ENCODE data around the gene PCAT7.
A peak's percentile ranks its signal among the peaks of the same experiment; 100 is the strongest.

The PCAT7 gene

GRCh38 chr9:94603259-94604160 lies 48.6 kb downstream of the PCAT7 start:
- DNase-seq (ENCODE audit: low read depth in 3 of 3): peak; percentile 57 to 62 (median 59)

DNA sequence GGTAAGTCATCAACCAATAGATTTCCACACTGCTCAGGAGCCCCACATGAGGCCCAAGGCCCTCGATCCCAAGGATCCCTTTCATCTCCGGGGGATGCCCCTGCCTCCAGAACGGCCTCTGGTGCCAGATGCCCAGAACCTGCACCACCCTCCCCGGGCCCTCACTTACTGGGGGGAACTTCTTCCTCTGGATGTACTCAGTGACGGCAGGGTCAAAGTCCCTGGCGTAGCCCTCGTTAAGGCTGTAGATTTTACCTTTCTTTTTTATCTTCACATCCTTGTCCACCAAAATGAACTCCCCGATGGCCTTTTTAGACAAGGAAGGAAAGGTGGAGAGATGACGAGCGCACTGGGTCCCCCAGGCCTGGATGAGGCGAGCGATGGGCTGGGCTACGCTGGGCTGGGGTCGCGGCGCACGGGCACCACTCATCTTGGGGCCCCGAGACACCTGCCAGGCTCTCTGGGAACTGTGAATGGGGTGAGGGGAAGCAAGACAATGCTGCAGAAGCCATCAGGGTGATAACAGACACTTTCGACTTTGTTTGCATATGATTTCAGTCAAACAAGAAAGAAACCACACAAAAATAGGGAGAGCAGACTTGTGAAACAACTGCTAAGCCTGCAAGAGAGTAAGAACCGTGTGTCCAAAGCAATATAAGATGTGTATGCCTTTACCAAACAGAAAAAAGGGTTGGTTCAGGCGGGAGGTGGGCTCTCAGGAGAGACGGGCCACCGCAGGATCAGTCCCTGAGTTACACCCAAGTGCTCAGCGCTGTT lies 52.0 kb downstream of the PCAT7 start:
- DNase-seq (ENCODE audit: low read depth in 3 of 3): no peak

- DNase-seq (ENCODE audit: low read depth in 3 of 3): no peak
Observed at GRCh38 chr9:94607423-94607691, 52.5 kb downstream of the PCAT7 start.

- no peak for DNase-seq (ENCODE audit: low read depth in 3 of 3)
Observed at GRCh38 chr9:94610181-94610606, 55.3 kb downstream of the PCAT7 start.

DNA sequence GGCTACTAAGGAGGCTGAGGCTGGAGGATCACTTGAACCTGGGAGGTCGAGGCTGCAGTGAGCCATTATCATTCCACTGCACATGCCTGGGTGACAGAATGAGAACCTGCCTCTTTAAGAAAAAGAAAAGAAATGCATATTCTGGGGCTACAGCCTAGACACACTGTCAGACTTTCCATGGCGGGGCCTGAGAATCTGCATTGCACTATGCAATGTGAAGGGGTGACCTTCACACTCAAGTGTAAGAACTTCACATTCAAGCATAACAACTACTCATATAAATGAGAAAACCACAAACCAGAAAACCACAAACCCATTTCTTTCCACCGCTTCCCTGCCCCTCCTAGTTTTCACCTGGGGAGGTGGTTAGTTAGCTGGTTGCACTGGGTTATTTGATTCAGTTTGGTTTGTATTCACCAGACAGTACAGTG lies 56.8 kb downstream of the PCAT7 start:
- DNase-seq (ENCODE audit: low read depth in 3 of 3): peak; percentile 53 to 65 (median 55)

DNA sequence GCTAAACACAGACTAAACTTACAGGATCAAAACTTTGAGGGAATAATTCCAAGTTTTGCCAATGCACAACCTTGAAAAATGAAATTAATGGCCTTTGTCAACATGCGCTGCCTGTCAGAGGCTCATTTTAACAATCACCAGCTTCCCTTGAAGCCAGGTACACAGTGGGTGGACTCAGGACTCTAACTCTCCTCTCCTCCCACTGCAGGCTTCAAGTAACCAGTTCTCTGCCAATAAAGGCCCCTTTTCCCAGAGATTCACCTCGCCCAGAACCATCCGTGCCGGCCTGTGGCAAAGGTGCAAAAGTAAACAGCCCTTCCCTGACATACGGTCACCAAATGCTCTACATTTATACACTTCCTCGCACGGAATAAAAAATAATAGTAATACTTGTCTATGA lies 57.2 kb downstream of the PCAT7 start:
- DNase-seq (ENCODE audit: low read depth in 3 of 3): no peak

DNA sequence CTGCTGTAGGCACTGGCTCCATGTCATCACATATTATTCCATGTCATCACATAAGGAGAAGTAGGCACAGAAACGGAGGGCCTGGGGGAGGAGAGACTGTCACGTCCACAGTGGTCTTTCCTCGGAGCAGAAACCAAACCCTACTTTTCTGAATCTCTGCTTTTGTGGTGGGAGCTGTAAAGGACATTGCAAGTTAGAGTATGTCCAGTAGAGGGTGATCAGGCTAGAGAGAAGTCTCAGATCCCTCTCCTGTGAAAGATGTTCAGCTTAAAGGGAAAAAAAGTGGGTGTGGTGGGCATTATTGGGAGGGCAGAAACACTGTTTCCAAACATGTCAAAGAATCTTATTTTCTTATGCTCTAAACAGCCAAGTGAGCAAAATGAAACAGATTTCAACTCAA lies 58.1 kb downstream of the PCAT7 start:
- DNase-seq (ENCODE audit: low read depth in 3 of 3): no peak

GRCh38 chr9:94619026-94619425 lies 64.1 kb downstream of the PCAT7 start:
- DNase-seq (ENCODE audit: low read depth in 3 of 3): no peak

Measured in stimulated activated CD4-positive, alpha-beta T cell treated with anti-CD3 and anti-CD28 coated beads, TNF-alpha, amount 100 ng/mL, for 48 hours (primary cell).